NCI-H1694 (cell line): ENCODE data around the gene DPP4.
A peak's percentile ranks its signal among the peaks of the same experiment; 100 is the strongest.
"Not testable (repeated sequence)": the region's sequence is repeated elsewhere in the genome, so short reads cannot be mapped to it uniquely, and the experiment has no call there.

Experiments
- DNase-seq: peaks from one replicate; lab custom pipeline; 2025; lab: John Stamatoyannopoulos, UW

DPP4 gene

GRCh38 chr2:162057426-162057825, 16.6 kb downstream of the DPP4 start:
- no peak for DNase-seq

- DNase-seq: no peak
These were observed 17.1 kb downstream of the DPP4 start for GRCh38 chr2:162056796-162057399.

GRCh38 chr2:162053808-162054155, 20.2 kb downstream of the DPP4 start:
- DNase-seq: no peak

- no peak for DNase-seq
These were observed 20.8 kb downstream of the DPP4 start for GRCh38 chr2:162053066-162053807.

GRCh38 chr2:162050513-162050961, 23.5 kb downstream of the DPP4 start:
- DNase-seq: no peak

GRCh38 chr2:162049089-162049488, 24.9 kb downstream of the DPP4 start:
- not testable (repeated sequence) for DNase-seq

- no peak for DNase-seq
These were observed 29.4 kb downstream of the DPP4 start for GRCh38 chr2:162044586-162044985.

- no peak for DNase-seq
These were observed 30.9 kb downstream of the DPP4 start for GRCh38 chr2:162043132-162043531.

- no peak for DNase-seq
These were observed 32.5 kb downstream of the DPP4 start for GRCh38 chr2:162041485-162041884.

GRCh38 chr2:162038725-162039124, 35.3 kb downstream of the DPP4 start:
- no peak for DNase-seq

- DNase-seq: no peak
These were observed 36.1 kb downstream of the DPP4 start for GRCh38 chr2:162037886-162038285.

- no peak for DNase-seq
These were observed 36.8 kb downstream of the DPP4 start for GRCh38 chr2:162037028-162037795.

- DNase-seq: no peak
These were observed 38.0 kb downstream of the DPP4 start for GRCh38 chr2:162035981-162036380.

- no peak for DNase-seq
These were observed 43.4 kb downstream of the DPP4 start for GRCh38 chr2:162030363-162031190.

GRCh38 chr2:162029287-162029901, 44.6 kb downstream of the DPP4 start:
- DNase-seq: peak; percentile 64

- DNase-seq: no peak
These were observed 45.5 kb downstream of the DPP4 start for GRCh38 chr2:162028511-162028910.

GRCh38 chr2:162025121-162025911, 48.7 kb downstream of the DPP4 start:
- no peak for DNase-seq

- DNase-seq: no peak
These were observed 51.6 kb downstream of the DPP4 start for GRCh38 chr2:162022290-162022945.

GRCh38 chr2:162021516-162022058, 52.4 kb downstream of the DPP4 start:
- no peak for DNase-seq

GRCh38 chr2:162018530-162018929, 55.5 kb downstream of the DPP4 start:
- no peak for DNase-seq
